NCI-H510A (cell line): ENCODE measurements around the gene KRTAP5-5.
"Not testable (repeated sequence)": the region's sequence is repeated elsewhere in the genome, so short reads cannot be mapped to it uniquely, and the experiment has no call there.

ENCODE experiments used
- DNase-seq: peaks from one replicate; lab custom pipeline; 2025; lab: John Stamatoyannopoulos, UW

KRTAP5-5 gene

GRCh38 chr11:1656670-1657069 is 27.1 kb downstream of the KRTAP5-5 start:
- DNase-seq = no peak

- DNase-seq = no peak
Observed at GRCh38 chr11:1659506-1659905, 29.9 kb downstream of the KRTAP5-5 start.

GRCh38 chr11:1660111-1660867 is 30.7 kb downstream of the KRTAP5-5 start:
- no peak for DNase-seq

- DNase-seq = not testable (repeated sequence)
Observed at GRCh38 chr11:1661454-1662269, 32.1 kb downstream of the KRTAP5-5 start.

GRCh38 chr11:1662699-1663283 is 33.2 kb downstream of the KRTAP5-5 start:
- not testable (repeated sequence) for DNase-seq

DNA sequence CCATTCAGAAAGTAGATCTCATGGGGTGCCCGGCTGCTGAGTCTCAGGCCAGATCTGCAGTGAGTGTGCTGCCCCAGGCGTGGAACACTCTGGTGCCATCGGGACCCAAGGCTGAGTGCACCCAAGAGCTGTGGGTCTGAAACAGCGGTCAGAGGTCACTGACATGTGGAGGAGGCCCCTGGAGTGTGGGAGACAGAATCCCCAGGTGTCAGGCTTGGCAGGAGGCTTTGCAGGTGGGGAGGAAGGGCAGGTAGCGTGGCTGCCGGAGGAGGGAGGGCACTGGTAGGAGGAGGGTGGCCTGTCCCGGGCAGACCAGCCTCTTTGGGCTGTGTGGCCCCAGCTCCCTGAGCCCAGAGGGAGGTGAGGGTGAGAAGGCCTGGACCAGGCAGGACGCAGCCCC is 35.7 kb downstream of the KRTAP5-5 start:
- DNase-seq = no peak

- DNase-seq = no peak
Observed at GRCh38 chr11:1667121-1667850, 37.7 kb downstream of the KRTAP5-5 start.

DNA sequence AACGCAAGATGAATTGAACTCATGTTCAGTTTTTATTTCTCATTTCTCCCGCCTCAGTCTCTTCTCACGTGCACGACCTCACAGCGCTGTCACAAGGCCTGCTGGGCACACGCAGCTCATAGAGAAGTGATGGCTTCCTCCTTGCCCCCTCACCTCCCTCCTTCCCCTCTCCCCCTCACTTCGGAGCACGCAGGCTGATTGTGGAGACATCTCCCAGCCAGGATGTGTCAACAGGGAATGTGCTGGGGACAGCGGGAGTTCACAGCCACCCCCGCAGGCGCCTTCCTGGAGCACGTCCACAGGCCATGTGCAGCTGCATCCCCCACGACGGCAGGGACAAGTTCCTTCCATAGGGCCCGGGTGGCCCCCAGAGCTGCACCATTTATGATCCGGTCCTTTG is 38.3 kb downstream of the KRTAP5-5 start:
- no peak for DNase-seq

DNA sequence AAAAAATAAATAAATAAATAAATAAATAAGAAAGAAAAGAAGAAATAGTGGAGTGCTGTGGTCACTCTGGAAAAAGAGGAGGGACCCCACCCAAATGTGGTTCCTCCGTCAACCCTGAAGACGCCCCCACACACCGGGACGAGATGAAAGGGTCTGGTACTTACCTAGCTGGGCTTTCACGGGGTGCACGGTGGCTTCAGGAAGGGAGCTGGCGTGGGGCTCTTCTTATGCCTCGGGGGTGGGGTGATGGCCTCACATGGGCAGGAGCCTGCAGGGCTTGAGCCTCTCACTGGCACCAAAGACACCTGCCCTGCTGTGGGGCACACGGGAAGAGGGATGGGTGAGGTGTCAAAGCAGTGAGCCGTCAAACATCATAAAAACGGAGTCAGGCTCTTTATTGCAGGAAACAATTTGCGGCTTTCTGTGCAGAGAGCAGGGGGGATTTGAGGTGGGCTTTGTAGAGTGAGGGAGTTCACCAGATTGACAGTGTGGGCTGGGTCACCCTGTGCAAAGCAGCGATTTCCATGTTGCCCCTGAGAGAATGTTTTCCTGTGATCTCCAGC is 39.4 kb downstream of the KRTAP5-5 start:
- no peak for DNase-seq

DNA sequence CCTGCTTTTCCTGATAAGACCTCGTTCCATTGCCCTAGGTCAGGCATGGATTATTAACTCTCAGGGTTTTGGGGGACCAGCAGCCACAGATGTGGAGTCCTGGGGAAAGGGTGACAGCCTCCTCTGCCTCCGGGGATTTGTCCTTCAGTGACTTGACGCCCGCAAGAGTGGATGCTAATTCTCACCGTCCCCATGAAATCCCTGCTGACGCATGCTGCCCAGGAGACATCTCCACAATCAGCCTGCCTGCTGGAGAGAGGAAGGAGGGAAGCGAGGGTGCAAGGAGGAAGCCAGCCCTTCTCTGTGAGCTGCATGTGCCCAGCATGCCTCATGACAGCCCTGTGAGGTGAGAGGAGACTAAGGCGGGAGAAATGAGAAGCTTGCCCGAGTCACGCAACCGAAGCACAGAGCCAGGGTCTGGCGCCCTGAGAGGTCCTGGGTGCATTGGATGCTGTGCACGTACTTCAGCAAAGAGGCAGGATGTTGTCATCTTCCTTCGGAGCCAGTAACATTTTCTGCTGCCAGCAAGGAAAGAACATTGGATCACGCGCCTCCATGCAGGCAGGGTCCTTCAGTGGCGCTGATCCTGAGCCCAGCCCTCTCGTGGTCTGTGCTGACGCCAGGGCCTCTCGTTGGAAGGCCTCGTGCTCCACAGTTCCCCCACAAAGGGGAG is 40.1 kb downstream of the KRTAP5-5 start:
- no peak for DNase-seq

DNA sequence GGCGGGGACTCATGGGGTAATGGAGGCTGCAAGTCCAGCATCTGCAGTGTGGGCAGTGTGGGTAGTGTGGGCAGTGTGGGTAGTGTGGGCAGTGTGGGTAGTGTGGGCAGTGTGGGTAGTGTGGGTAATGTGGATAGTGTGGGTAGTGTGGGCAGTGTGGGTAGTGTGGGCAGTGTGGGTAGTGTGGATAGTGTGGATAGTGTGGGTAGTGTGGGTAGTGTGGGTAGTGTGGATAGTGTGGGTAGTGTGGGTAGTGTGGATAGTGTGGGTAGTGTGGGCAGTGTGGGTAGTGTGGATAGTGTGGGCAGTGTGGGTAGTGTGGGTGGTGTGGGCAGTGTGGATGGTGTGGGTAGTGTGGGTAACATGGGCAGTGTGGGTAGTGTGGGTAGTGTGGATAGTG is 40.9 kb downstream of the KRTAP5-5 start:
- not testable (repeated sequence) for DNase-seq

DNA sequence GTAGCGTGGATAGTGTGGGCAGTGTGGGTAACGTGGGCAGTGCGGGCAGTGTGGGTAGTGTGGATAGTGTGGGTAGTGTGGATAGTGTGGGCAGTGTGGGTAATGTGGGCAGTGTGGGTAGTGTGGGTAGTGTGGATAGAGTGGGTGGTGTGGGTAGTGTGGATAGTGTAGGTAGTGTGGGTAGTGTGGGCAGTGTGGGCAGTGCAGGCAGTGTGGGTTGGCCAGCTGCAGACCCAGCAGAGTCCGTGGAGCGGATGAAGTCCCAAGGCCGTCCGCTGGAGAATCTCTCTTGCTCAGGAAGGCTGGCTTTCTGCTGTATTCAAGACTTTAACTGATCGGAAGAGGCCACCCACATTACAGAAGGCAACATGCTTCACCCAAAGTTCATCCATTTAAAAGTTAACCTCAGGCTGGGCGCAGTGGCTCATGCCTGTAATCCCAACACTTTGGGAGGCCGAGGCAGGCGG is 41.4 kb downstream of the KRTAP5-5 start:
- DNase-seq = no peak

DNA sequence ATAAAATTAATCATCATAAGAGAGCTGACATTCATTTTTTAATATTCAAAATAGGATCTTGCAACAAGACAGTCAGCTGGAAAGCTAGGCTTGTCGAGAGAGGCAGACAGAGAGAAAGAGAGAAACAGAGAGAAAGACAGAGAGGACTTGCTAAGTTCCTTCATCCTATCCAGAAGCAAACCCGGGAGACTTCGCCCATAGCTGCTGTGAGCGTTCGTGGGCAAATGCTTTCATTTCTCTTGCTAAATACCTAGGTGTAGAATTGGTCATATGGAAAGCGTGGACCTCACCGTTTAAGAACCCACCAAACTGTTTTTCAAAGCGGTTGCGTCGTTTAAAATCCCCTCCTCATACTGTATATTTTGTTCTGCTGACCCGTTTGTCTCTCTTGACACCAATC is 42.1 kb downstream of the KRTAP5-5 start:
- DNase-seq = no peak

GRCh38 chr11:1672613-1673350 is 43.2 kb downstream of the KRTAP5-5 start:
- no peak for DNase-seq

DNA sequence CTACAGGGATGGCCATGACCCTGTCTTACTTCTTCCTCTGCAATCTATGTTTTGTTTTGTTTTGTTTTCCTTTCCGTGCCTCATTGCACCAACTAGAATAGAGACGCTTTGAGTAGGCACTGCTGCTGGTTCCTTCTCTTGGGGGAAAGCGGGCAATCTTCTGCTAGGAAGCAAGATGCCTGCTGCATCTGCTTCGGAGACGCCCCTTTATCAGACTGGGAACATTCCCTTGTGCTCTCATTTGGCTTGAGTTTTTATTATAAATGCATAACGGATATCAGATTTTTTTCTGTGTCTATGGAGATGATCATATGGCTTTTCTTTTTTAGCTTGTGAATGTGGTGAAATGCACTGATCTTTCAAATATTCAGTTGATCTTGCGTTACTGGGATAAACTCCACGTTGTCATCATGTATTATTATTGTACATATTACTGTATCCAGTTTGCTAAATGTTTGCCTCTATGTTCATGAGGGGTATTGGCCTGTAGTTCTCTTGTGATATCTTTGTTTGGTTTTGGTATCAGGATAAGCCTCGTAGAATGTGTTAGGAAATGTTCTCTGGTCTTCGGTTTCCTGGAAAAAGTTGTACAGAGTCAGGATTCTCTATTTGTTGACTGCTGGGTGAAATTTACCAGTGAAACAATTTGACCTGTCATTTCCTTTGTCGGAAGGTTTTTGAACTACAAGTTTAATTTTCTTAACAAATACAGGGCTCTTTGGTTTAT is 44.0 kb downstream of the KRTAP5-5 start:
- DNase-seq = no peak

- DNase-seq = no peak
Observed at GRCh38 chr11:1674173-1675131, 44.9 kb downstream of the KRTAP5-5 start.

DNA sequence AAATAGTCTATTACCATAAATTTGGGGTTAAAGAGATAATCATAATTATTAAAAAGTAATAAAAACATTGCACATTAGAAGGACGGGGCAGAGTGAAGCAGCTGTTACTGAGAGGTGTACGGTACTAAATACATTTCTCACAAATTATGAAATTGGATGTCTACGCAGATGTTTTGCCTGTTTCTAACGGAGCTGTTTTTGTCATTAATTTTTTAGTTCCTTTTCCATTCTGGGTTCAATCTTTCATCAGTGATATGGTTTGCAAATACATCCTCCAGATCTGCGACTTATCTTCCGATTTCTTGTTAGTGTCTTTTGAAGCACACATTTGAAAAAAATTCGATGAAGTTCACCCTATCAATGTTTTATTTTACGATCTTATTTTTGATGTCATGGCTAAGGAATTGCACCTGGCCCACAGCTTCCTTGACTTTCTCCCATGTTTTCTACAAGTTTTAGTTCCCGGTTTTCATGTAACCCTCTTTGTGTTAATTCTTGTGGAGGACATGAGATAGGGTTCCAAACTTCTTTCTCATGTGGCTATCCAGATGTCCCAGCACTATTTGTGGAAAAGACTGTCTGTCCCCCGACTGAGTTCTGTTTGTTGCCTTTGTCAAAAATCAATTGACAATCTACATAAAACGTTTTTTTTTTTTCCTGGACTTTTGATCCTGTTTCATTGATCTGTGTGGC is 46.1 kb downstream of the KRTAP5-5 start:
- DNase-seq = no peak

DNA sequence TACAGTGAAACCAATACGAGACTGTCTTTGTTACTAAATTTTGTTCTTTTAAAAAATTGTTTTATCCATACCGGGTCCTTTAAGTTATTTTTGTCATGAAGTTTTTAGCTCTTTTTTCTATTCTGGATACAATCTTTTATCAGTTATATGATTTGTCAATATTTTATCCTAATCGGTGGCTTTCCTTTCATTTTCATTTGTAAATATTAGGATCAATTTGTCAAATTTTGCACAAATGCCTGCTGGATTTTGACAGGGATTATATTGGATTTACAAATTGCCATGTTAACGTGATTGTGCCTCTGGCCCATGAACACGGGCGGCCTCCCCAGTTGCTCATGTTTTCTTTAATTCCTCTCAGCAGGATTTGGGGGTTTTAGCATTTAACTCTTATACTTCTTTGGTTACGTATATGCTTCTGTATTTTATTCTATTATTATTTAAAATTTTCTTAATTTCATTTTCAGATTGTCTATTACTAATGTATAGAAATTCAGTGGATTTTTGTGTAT is 46.7 kb downstream of the KRTAP5-5 start:
- no peak for DNase-seq
